Measurements from ENCODE around the gene HARS1.
"Not testable (repeated sequence)": the region's sequence is repeated elsewhere in the genome, so short reads cannot be mapped to it uniquely, and the experiment has no call there.

Gene HARS1, protein sequence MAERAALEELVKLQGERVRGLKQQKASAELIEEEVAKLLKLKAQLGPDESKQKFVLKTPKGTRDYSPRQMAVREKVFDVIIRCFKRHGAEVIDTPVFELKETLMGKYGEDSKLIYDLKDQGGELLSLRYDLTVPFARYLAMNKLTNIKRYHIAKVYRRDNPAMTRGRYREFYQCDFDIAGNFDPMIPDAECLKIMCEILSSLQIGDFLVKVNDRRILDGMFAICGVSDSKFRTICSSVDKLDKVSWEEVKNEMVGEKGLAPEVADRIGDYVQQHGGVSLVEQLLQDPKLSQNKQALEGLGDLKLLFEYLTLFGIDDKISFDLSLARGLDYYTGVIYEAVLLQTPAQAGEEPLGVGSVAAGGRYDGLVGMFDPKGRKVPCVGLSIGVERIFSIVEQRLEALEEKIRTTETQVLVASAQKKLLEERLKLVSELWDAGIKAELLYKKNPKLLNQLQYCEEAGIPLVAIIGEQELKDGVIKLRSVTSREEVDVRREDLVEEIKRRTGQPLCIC

GRCh38 chr5:140690941-140691924, at the start of gene HARS1, which contains the start of gene HARS2:
TSS of gene HARS1 (minus strand) at chr5:140691370. CDS start at chr5:140691304, 66 bp downstream.
TSS of gene HARS2 (plus strand) at chr5:140691455. CDS start at chr5:140691649, 194 bp downstream.
- DNase-seq: peak; percentile 97

- no peak for DNase-seq
Measured at GRCh38 chr5:140737486-140737885, 46.3 kb upstream of the HARS1 start.

- no peak for DNase-seq
Measured at GRCh38 chr5:140734354-140734753, 43.2 kb upstream of the HARS1 start.

DNA sequence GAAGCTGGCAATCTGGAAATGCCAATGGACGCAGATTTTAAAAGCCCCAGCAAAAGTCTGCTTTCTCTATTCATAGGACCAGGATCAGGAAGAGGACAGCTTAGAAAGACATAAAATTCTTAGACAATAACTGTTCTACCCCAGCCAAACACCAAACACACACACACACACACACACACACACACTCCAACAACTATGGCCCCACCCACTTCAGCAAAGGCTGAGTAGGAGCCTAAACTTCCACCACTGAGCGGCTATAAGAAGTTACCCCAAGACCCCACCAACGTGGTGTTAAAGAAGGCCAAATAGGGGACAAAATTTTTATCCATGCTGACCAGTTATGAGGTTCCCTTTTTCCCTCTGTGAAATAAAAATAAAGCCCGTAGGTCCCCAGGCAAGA, 41.9 kb upstream of the HARS1 start:
- DNase-seq: no peak

DNA sequence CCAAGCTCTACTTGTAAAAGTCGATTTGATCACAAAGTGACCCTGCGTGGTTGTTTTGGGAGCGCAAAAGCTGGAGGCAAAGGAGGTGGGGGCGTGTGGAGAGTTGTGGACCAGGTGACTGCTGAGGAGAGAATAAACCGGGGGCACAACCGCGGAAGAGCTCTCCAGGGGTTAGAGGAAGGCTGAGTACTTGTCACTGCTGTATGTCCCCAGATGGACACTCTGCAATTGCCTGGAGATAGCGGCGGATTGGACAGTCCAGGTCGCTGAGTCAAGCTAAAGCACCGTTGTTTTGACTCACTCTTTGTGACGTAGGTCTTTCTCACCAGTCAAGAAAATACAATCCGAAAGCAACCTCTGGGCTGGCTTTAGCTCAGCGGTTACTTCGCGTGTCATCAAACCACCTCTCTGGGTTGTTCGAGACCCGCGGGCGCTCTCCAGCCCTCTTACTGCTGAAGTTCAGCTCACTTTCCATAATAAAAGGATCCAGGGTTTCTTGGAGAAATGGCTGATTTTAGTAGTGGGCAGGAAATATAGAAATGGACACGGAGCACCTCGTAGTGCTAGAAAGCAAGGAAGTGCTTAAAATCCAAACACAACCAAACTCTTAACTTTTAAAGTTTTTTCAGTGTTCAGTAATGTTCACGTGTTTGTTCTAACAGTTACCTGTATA, 34.8 kb upstream of the HARS1 start:
- peak; percentile 73 for DNase-seq

DNA sequence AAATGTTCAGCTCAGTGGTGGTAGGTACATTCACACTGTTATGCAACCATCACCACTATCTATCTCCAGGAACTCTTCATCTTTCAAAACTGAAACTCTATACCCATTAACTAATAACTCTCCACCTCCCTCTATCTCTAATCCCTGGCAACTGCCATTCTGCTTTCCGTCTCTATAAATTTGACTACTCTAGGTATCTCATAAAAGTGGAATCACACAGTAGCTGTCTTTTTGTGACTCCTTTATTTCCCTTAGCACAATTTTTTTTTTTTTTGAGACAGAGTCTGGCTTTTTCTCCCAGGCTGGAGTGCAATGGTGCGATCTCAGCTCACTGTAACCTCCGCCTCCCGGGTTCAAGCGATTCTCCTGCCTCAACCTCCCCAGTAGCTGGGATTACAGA, 30.2 kb upstream of the HARS1 start:
- DNase-seq: not testable (repeated sequence)

GRCh38 chr5:140720738-140721137, 29.6 kb upstream of the HARS1 start:
- not testable (repeated sequence) for DNase-seq

GRCh38 chr5:140718266-140718592, 27.1 kb upstream of the HARS1 start:
- DNase-seq: no peak

DNA sequence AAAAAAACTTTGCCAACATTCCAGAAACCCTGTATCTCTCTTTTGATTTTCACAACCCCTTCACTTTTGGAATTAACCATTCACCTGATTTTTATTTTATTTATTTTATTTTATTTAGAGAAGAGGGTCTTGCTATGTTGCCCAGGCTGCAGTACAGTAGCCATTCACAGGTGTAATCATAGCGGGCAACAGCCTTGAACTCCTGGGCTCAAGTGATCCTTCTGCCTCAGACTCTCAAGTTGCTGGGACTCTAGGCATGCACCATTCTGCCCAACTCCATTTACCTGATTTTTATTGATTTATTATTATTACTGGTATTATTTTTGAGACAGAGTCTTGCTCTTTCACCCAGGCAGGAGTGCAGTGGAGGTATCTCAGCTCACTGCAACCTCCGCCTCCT, 25.1 kb upstream of the HARS1 start:
- DNase-seq: not testable (repeated sequence)

DNA sequence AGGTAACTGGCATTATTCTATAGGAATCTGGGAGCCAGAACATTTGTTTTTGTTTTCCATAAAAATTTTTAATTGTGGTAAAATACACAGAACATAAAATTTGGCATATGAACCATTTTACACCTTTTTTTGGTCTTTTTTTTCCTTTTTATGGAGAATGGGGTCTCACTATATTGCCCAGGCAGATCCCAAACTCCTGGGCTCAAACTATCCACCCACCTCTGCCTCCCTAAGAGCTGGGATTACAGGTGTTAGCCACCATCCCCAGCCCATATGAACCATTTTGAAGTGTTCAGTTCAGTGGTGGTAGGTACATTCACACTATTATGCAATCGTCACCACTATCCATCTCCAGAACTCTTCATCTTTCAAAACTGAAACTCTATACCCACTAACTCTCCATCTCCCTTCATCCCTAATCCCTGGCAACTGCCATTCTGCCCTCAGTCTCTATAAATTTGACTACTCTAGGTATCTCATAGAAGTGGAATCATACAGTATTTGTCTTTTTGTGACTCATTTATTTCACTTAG, 22.5 kb upstream of the HARS1 start:
- DNase-seq: no peak

DNA sequence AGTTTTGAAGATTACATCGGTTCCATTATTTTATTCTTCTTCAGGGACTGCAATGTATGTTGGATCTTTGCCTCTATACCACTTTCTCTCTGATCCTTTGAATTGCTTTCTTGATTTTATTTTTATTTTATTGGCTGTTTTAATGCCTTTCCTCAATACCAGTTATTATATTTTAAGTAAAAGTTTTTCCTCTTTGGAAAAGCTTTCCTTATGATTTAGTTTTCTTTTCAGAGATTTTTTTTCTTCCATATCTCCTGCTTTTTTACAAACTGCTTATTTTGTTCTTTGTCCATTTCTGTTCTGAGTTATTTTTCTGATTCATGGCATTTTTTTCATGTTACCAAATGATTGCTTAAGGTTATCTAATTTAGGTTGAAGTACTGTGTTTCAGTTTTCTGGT, 20.6 kb upstream of the HARS1 start:
- DNase-seq: no peak

DNA sequence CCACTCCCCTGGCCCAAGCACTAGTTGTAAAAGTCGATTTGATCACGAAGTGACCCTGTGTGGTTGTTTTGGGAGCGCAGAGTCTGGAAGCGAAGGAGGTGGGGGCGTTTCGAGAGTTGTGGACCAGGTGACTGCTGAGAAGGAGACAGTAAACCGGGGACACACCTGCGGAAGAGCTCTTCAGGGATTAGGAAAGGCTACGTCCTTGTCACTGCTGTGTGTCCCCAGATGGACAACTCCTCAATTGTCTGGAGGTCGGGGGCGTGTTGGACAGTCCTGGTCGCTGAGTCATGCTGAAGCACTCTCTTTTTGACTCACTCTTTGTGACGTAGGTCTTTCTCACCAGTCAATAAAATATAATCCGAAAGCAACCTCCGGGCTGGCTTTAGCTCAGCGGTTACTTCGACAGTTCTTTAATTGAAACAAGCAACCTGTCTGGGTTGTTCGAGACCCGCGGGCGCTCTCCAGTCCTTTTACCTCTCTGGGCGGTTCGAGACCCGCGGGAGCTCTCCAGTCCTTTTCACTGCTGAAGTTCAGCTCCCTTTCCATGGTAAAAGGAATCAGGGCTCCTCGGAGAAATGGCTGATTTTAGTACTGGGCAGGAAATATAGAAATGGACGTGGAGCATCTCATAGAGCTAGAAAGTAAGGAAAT, 19.9 kb upstream of the HARS1 start:
- peak; percentile 96 for DNase-seq

DNA sequence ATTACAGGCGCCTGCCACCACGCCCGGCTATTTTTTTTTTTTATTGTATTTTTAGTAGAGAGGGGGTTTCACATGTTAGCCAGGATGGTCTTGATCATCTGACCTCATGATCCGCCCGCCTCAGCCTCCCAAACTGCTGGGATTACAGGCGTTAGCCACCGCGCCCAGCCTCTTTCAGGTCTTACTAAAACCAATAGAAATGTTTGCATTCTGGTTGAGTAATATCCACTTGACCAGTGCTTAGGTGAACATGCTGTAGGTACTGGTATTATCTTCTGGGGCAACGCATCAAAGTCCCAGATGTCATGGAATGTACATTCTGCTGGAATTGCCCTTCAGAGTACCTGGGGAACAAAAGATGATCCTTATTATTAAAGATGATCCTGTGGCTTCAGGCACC, 17.6 kb upstream of the HARS1 start:
- not testable (repeated sequence) for DNase-seq

- no peak for DNase-seq
Measured at GRCh38 chr5:140707812-140708211, 16.6 kb upstream of the HARS1 start.

DNA sequence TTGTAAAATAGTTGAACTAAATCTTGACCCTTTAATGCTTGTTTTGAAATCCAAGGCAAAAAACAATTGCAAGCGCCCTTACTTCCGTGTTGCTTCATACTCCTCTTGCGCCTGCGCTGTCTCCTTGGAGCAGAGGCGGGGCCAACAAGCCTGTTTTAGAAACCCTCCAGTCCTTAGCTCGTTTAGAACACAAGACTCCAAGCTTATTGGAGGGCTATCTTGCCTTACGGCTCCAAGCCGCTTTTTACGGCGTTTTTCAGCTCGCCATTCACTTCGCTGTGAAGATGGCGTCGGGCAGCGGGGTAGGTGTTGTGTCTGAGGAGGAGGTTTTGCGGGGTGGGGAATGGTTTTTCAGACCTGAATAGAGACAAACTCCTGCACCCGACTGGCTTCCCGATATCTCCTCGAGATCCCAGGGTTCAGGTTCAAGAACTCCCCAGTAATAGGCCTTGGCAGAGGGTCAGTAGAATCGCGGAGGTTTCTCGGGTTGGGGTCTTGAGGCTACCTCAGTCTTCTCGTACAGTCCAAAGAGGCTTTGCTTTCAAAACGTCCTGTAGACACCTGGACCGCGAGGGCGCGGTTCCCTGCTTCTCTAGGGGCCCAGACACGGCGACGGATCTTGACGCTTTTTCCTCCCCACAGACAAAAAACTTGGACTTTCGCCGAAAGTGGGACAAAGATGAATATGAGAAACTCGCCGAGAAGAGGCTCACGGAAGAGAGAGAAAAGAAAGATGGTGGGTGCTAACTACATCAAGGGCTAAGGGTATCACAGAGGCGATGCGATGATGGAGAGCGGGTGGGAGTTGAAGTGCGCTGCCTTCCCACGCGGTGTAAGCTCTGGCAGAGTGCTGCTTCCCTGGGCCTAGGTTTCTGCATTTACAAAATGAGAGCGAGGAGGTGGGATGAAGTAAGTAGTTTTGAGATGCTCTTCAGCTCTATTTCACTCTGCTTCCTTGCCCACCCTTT, 9.3 kb upstream of the HARS1 start, which contains the start of gene ZMAT2:
ZMAT2 (plus strand) TSS at position 271 of the 968 bp plus-strand sequence; CDS start at position 285, 14 bp downstream.
- DNase-seq: peak; percentile 100

GRCh38 chr5:140696891-140697492, 5.8 kb upstream of the HARS1 start:
- no peak for DNase-seq

DNA sequence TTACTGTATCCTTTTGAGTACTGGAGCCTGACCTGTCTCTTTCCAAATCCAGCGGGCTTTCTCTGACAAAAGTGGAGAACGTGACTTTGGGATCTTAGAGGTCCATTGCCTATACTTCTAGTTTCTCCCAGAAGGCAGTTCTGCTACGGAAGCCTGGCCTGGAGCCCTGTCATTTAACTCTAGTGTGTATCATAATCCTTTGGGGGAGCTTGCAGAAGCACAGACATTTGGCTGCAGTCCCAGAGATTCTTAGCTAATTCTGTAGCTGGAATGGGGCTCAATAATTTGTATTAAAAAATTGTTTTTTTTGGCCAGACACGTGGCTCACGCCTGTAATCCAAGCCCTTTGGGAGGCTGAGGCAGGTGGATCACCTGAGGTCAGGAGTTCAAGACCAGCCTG, 3.1 kb upstream of the HARS1 start:
- no peak for DNase-seq

- no peak for DNase-seq
Measured at GRCh38 chr5:140690376-140690932, 716 bp downstream of the HARS1 start.

GRCh38 chr5:140678993-140679392, 12.2 kb downstream of the HARS1 start:
- DNase-seq: peak; percentile 97

GRCh38 chr5:140677947-140678346, 13.2 kb downstream of the HARS1 start:
- DNase-seq: no peak

Data from hematopoietic multipotent progenitor cell treated with erythropoietin and hydrocortisone succinate and interleukin-3 and kit ligand, for 6 days (in vitro differentiated cells).